G401.6 (cell line): Measurements from ENCODE around the gene GAA.

Source experiments
- FAIRE-seq: peaks from 2 replicates; lab custom pipeline; 2012; peaks lifted over from hg19 to GRCh38; lab: Jason Lieb, UNC

GAA gene

GRCh38 chr17:80101011-80101945, at the start of gene GAA:
GAA (plus strand) TSS chr17:80101581; CDS start chr17:80104587, 3,006 bp downstream.
- FAIRE-seq, result no peak

GRCh38 chr17:80051681-80052080, 49.7 kb upstream of the GAA start:
- no peak for FAIRE-seq

- no peak for FAIRE-seq
Measured at GRCh38 chr17:80053102-80053501, 48.3 kb upstream of the GAA start.

- no peak for FAIRE-seq
Measured at GRCh38 chr17:80055597-80055996, 45.8 kb upstream of the GAA start.

- FAIRE-seq, result no peak
Measured at GRCh38 chr17:80058311-80058955, 42.9 kb upstream of the GAA start.

GRCh38 chr17:80060644-80061043, 40.7 kb upstream of the GAA start:
- no peak for FAIRE-seq

GRCh38 chr17:80061421-80061820, 40.0 kb upstream of the GAA start:
- FAIRE-seq, result no peak

GRCh38 chr17:80063830-80064585, 37.4 kb upstream of the GAA start:
- no peak for FAIRE-seq

GRCh38 chr17:80064696-80065095, 36.7 kb upstream of the GAA start:
- no peak for FAIRE-seq

GRCh38 chr17:80065478-80066170, 35.8 kb upstream of the GAA start:
- FAIRE-seq, result no peak

- no peak for FAIRE-seq
Measured at GRCh38 chr17:80067393-80067986, 33.9 kb upstream of the GAA start.

- no peak for FAIRE-seq
Measured at GRCh38 chr17:80068301-80069222, 32.8 kb upstream of the GAA start.

GRCh38 chr17:80070375-80071115, 30.8 kb upstream of the GAA start:
- FAIRE-seq, result no peak

- no peak for FAIRE-seq
Measured at GRCh38 chr17:80071116-80071841, 30.1 kb upstream of the GAA start.

GRCh38 chr17:80072410-80072809, 29.0 kb upstream of the GAA start:
- no peak for FAIRE-seq

- no peak for FAIRE-seq
Measured at GRCh38 chr17:80080081-80080480, 21.3 kb upstream of the GAA start.

- no peak for FAIRE-seq
Measured at GRCh38 chr17:80081596-80081995, 19.8 kb upstream of the GAA start.

- peak; percentile 64 for FAIRE-seq
Measured at GRCh38 chr17:80082403-80083135, 18.8 kb upstream of the GAA start.
